Body of pancreas (tissue), 4 donors: Measurements from ENCODE around the gene COL9A3.

Experiments
- POLR2A ChIP-seq, 3 donors: fragments of 450-650 bp; IDR thresholded peaks; one replicate each; pipeline ENCODE4 v1.6.1; 2016; ENCODE audit warnings: antibody characterized with exemption in 3 of 3, mild to moderate bottlenecking in 2 of 3
- TF ChIP-seq, protein P1 (sequence below), 7 experiments: fragments of 450-650 bp in 4 of 7; fragments of 200-600 bp in 3 of 7; sonication (generic) in 3 of 7; IDR thresholded peaks; one replicate each; pipeline ENCODE4 v1.5.1; 2016 to 2019; ENCODE audit warnings: antibody characterized with exemption in 7 of 7

DNA sequence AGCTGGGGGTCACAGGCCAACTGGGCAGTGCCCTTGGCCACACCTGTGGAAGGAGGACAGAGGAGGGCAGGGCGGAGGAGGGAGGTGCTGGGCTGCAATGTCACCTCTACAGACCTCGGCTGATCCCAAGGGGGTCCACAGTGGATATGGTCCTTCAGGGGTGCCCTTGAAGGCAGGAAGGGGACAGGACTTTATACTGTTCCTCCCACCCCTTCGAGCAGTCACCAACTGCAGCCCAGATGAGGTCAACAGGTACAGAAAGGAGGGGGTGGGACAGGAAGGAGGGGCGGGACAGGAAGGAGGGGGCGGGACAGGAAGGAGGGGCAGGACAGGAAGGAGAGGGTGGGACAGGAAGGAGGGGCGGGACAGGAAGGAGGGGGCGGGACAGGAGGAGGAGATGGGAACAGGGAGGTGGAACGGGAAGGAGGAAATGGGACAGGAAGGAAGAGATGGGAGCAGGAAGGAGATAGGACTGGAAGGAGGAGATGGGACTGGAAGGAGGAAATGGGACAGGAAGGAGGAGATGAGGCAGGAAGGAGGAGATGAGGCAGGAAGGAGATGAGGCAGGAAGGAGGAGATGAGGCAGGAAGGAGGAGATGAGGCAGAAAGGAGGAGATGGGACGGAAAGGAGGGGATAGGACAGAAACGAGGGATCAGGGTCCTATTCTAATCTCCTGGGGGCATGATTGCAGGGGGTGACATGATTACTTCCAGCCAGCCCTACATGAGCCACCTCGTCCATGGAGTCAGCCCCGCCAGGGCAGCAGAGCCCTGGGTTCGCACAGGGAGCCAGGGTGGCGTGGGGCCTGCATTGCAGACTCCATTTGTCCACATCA is 39.9 kb upstream of the COL9A3 start:
- TF ChIP-seq, protein P1, sequence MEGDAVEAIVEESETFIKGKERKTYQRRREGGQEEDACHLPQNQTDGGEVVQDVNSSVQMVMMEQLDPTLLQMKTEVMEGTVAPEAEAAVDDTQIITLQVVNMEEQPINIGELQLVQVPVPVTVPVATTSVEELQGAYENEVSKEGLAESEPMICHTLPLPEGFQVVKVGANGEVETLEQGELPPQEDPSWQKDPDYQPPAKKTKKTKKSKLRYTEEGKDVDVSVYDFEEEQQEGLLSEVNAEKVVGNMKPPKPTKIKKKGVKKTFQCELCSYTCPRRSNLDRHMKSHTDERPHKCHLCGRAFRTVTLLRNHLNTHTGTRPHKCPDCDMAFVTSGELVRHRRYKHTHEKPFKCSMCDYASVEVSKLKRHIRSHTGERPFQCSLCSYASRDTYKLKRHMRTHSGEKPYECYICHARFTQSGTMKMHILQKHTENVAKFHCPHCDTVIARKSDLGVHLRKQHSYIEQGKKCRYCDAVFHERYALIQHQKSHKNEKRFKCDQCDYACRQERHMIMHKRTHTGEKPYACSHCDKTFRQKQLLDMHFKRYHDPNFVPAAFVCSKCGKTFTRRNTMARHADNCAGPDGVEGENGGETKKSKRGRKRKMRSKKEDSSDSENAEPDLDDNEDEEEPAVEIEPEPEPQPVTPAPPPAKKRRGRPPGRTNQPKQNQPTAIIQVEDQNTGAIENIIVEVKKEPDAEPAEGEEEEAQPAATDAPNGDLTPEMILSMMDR (IDR thresholded peaks at IDR 0.05), result no peak
- TF ChIP-seq POLR2A (IDR thresholded peaks at IDR 0.05), result peak in 2 of 3 donors; percentile 64 to 74
